KMS-11 (cell line): ENCODE results near the gene SLC20A1.

Source experiments
- H2AFZ ChIP-seq: fragments of 200-600 bp; sonication (generic); 2 replicates; pipeline ENCODE4 v1.6.1; 2016; ENCODE audit warnings: antibody characterized with exemption, mixed run types, low read depth
- H3K27ac ChIP-seq: fragments of 200-600 bp; sonication (generic); 2 replicates; pipeline ENCODE4 v1.6.1; 2016; ENCODE audit warnings: mild to moderate bottlenecking, mixed run types
- H3K27me3 ChIP-seq: fragments of 200-600 bp; sonication (generic); 2 replicates; pipeline ENCODE4 v1.6.1; 2017; ENCODE audit warnings: mild to moderate bottlenecking, low read depth, mixed run types, moderate library complexity; ENCODE audit not compliant: insufficient read depth
- H3K36me3 ChIP-seq: fragments of 200-600 bp; sonication (generic); 2 replicates; pipeline ENCODE4 v1.6.1; 2017; ENCODE audit warnings: mild to moderate bottlenecking, mixed run types; ENCODE audit not compliant: insufficient read depth
- H3K4me1 ChIP-seq: fragments of 200-600 bp; sonication (generic); 2 replicates; pipeline ENCODE4 v1.6.1; 2016; ENCODE audit warnings: mild to moderate bottlenecking, low read depth, mixed run types; ENCODE audit not compliant: poor library complexity, severe bottlenecking
- H3K4me2 ChIP-seq: fragments of 200-600 bp; sonication (generic); 2 replicates; pipeline ENCODE4 v1.7.0; 2016; ENCODE audit warnings: mild to moderate bottlenecking, mixed run types
- H3K4me3 ChIP-seq: fragments of 200-600 bp; sonication (generic); IDR thresholded peaks from 2 replicates; pipeline ENCODE4 v1.6.1; 2017; ENCODE audit warnings: low read depth, low read length, mixed read lengths; ENCODE audit not compliant: insufficient read depth
- H3K79me2 ChIP-seq: fragments of 200-600 bp; sonication (generic); 2 replicates; pipeline ENCODE4 v1.6.1; 2016; ENCODE audit warnings: low read depth, mixed run types; ENCODE audit not compliant: insufficient read depth
- H3K9ac ChIP-seq: fragments of 200-600 bp; sonication (generic); 2 replicates; pipeline ENCODE4 v1.6.1; 2016; ENCODE audit warnings: mild to moderate bottlenecking, mixed run types
- H4K20me1 ChIP-seq: fragments of 200-600 bp; sonication (generic); 2 replicates; pipeline ENCODE4 v1.6.1; 2016; ENCODE audit warnings: mild to moderate bottlenecking, mixed run types; ENCODE audit not compliant: insufficient read depth
- CTCF ChIP-seq: fragments of 200-600 bp; sonication (generic); conservative IDR thresholded peaks from 2 replicates; pipeline ENCODE4 v1.6.1; 2017; ENCODE audit warnings: low read depth, mild to moderate bottlenecking, antibody characterized with exemption, low read length, moderate library complexity, mixed read lengths

The SLC20A1 gene

GRCh38 chr2:112644933-112645309, 818 bp upstream of the SLC20A1 start:
- no peaks in the 10 kb centered on the region for H3K27me3 ChIP-seq
- H2AFZ ChIP-seq, result peak overlapping the region; percentile 85
- H3K4me1 ChIP-seq, result peaks cover 25% of the 10 kb centered on the region
- no peak for TF ChIP-seq CTCF
- H3K27ac ChIP-seq, result peak overlapping the region; percentile 63; the same call in 1 of the 2 replicates
- H3K9ac ChIP-seq, result peak overlapping the region; percentile 89; the same call in 1 of the 2 replicates
- peaks cover 28% of the 10 kb centered on the region; the same call in 1 of the 2 replicates for H3K79me2 ChIP-seq
- H4K20me1 ChIP-seq, result no peaks in the 10 kb centered on the region
- H3K4me3 ChIP-seq, result no peak overlapping the region
- peak overlapping the region; percentile 88 for H3K4me2 ChIP-seq
- peaks cover 8% of the 10 kb centered on the region; the same call in 1 of the 2 replicates for H3K36me3 ChIP-seq

- Histone ChIP-seq H3K4me2 (peak overlapping the region; percentile 84; the same call in 1 of the 2 replicates), H4K20me1 (no peaks in the 10 kb centered on the region), H3K9ac (peak overlapping the region; percentile 89), H3K27ac (peak overlapping the region; percentile 76), H3K79me2 (peaks cover 28% of the 10 kb centered on the region; the same call in 1 of the 2 replicates), H3K4me3 (peak overlapping the region; percentile 14), H2AFZ (peak overlapping the region; percentile 44), H3K36me3 (peaks cover 8% of the 10 kb centered on the region; the same call in 1 of the 2 replicates), H3K27me3 (no peaks in the 10 kb centered on the region), H3K4me1 (peaks cover 25% of the 10 kb centered on the region)
- TF ChIP-seq CTCF, result no peak
Measured at GRCh38 chr2:112646102-112646719, 472 bp downstream of the SLC20A1 start.

GRCh38 chr2:112646791-112647689, 1.3 kb downstream of the SLC20A1 start:
- H4K20me1 ChIP-seq, result no peaks in the 10 kb centered on the region
- H3K4me1 ChIP-seq, result peaks cover 25% of the 10 kb centered on the region
- H3K36me3 ChIP-seq, result peaks cover 8% of the 10 kb centered on the region; the same call in 1 of the 2 replicates
- no peak for TF ChIP-seq CTCF
- peak overlapping the region; percentile 89; the same call in 1 of the 2 replicates for H3K9ac ChIP-seq
- no peaks in the 10 kb centered on the region for H3K27me3 ChIP-seq
- peak overlapping the region; percentile 84 for H3K4me2 ChIP-seq
- no peak overlapping the region for H2AFZ ChIP-seq
- H3K4me3 ChIP-seq, result peak overlapping the region; percentile 14
- H3K79me2 ChIP-seq, result peaks cover 28% of the 10 kb centered on the region; the same call in 1 of the 2 replicates
- H3K27ac ChIP-seq, result no peak overlapping the region

GRCh38 chr2:112648081-112648480, 2.3 kb downstream of the SLC20A1 start:
- H3K4me3 ChIP-seq, result no peak overlapping the region
- peaks cover 25% of the 10 kb centered on the region for H3K4me1 ChIP-seq
- H2AFZ ChIP-seq, result no peak overlapping the region
- no peak overlapping the region for H3K9ac ChIP-seq
- H3K27ac ChIP-seq, result no peak overlapping the region
- no peaks in the 10 kb centered on the region for H3K27me3 ChIP-seq
- peaks cover 8% of the 10 kb centered on the region; the same call in 1 of the 2 replicates for H3K36me3 ChIP-seq
- no peak for TF ChIP-seq CTCF
- no peaks in the 10 kb centered on the region for H4K20me1 ChIP-seq
- peaks cover 28% of the 10 kb centered on the region; the same call in 1 of the 2 replicates for H3K79me2 ChIP-seq
- H3K4me2 ChIP-seq, result peak overlapping the region; percentile 84; the same call in 1 of the 2 replicates
